Panc1 (cell line): ENCODE measurements around the gene TBX5. TPM values are rescaled to one million over a fixed set of nuclear protein-coding genes. Genes with fewer than 3 reads are reported as not detected.

ENCODE experiments used
- ATAC-seq: fragments of 200-7000 bp; cut with Tn5 transposase; 2 replicates; pipeline ENCODE4 v1.9.1; 2020; ENCODE audit warnings: mild to moderate bottlenecking, moderate library complexity
- BruUV-seq: library from RNA; stranded (reverse); fragments of 400-500 nt; replicated peaks from 2 replicates; lab custom pipeline; 2021; lab: Mats Ljungman, UMichigan
- CTCF ChIA-PET: fragments of 300-600 bp; sonication (Branson Sonifier 250); formaldehyde crosslinking; loops from one replicate; lab custom pipeline; 2022; ENCODE audit warnings: antibody characterized with exemption; lab: Charles Lee
- POLR2A ChIA-PET: fragments of 300-600 bp; sonication (Branson Sonifier 250); formaldehyde crosslinking; loops from one replicate; lab custom pipeline; 2022; ENCODE audit warnings: antibody characterized with exemption; lab: Charles Lee
- DNase-seq: peaks from one replicate; pipeline ENCODE4 v3.0.0-alpha.2; 2010; ENCODE audit warnings: low read depth, low spot score
- H3K27ac ChIP-seq: 2 replicates; pipeline ENCODE4 v1.5.1; 2011; ENCODE audit warnings: mild to moderate bottlenecking, low read length, inconsistent platforms
- H3K27me3 ChIP-seq: fragments of 200-500 bp; sonication (Bioruptor generic); 2 replicates; pipeline ENCODE4 v1.6.0; 2014; ENCODE audit warnings: low read length, inconsistent platforms; ENCODE audit not compliant: control insufficient read depth, insufficient read depth
- H3K36me3 ChIP-seq: fragments of 200-500 bp; sonication (Bioruptor generic); 2 replicates; pipeline ENCODE4 v1.5.1; 2014; ENCODE audit warnings: inconsistent platforms, mild to moderate bottlenecking, low read length, moderate library complexity; ENCODE audit not compliant: control insufficient read depth, insufficient read depth
- H3K4me1 ChIP-seq: 2 replicates; pipeline ENCODE4 v1.5.1; 2011; ENCODE audit warnings: inconsistent platforms, mild to moderate bottlenecking, low read length, moderate library complexity; ENCODE audit not compliant: control insufficient read depth, insufficient read depth
- H3K4me3 ChIP-seq, 2 experiments: 2 replicates each; pipeline ENCODE4 v1.5.1; 2011 to 2012; ENCODE audit warnings: low read depth in 2 of 2, low read length in 2 of 2, mild to moderate bottlenecking in 2 of 2, inconsistent platforms in 1 of 2, moderate library complexity in 1 of 2
- H3K9me3 ChIP-seq: fragments of 200-500 bp; sonication (Bioruptor generic); 2 replicates; pipeline ENCODE4 v1.5.1; 2014; ENCODE audit warnings: low read depth, mild to moderate bottlenecking, inconsistent platforms, low read length, moderate library complexity; ENCODE audit not compliant: control insufficient read depth, insufficient read depth
- CTCF ChIP-seq: fragments of 450-650 bp; IDR thresholded peaks from 2 replicates; pipeline ENCODE4 v1.5.1; 2017; ENCODE audit warnings: mild to moderate bottlenecking
- POLR2AphosphoS5 ChIP-seq: IDR thresholded peaks from 2 replicates; pipeline ENCODE4 v1.6.1; 2012; ENCODE audit warnings: mild to moderate bottlenecking, low read depth, low read length, moderate library complexity
- REST ChIP-seq, 2 experiments: IDR thresholded peaks; 2 replicates each; pipeline ENCODE4 v1.6.1; 2011 to 2012; ENCODE audit warnings: low read depth in 2 of 2, control low read depth in 1 of 2, low read length in 1 of 2, mild to moderate bottlenecking in 1 of 2, moderate library complexity in 1 of 2; ENCODE audit not compliant: insufficient read depth in 1 of 2
- SIN3A ChIP-seq: IDR thresholded peaks from 2 replicates; pipeline ENCODE4 v1.6.1; 2012; ENCODE audit warnings: low read depth, mild to moderate bottlenecking, low read length, moderate library complexity, borderline replicate concordance; ENCODE audit not compliant: insufficient read depth
- TCF7L2 ChIP-seq: IDR thresholded peaks from 2 replicates; pipeline ENCODE4 v1.6.1; 2011; ENCODE audit warnings: mild to moderate bottlenecking, low read depth, low read length, inconsistent platforms
- in situ Hi-C: cut with HindIII; loops from 2 replicates; pipeline ENCODE4 v1.10.0; 2016; ENCODE audit warnings: low sequenced_read_pairs, low pct_unique_long_range_greater_than_20kb
- intact Hi-C: fragments of 100-400 bp; cut with micrococcal nuclease; formaldehyde crosslinking; loops from one replicate; pipeline ENCODE4 v1.10.0; 2022; ENCODE audit not compliant: unreplicated experiment
- total RNA-seq: library from RNA; stranded (reverse); gene quantifications from one replicate; pipeline ENCODE4 v1.2.1, GENCODE V29; 2021; ENCODE audit not compliant: unreplicated experiment

The TBX5 gene
- total RNA-seq, 1 experiment from 2014 or later = not detected

- intact Hi-C loops (no loop called here), in situ Hi-C loops (no loop called here)
- ATAC-seq (no peak), DNase-seq (no peak)
- Histone ChIP-seq H3K4me3 (no peak overlapping the region), H3K4me1 (no peaks in the 10 kb centered on the region), H3K27me3 (no peaks in the 10 kb centered on the region), H3K27ac (no peak overlapping the region), H3K36me3 (no peaks in the 10 kb centered on the region), H3K9me3 (no peaks in the 10 kb centered on the region)
- TF ChIP-seq TCF7L2 (no peak), POLR2AphosphoS5 (no peak), REST (IDR thresholded peaks at IDR 0.05; ENCODE audit: insufficient read depth in 1 of 2, low read depth in 2 of 2, low read length in 1 of 2) (no peak), SIN3A (no peak), CTCF (no peak)
- ChIA-PET POLR2A (no interaction called here), CTCF (no interaction called here)
- BruUV-seq = no TSS peak
These were observed 89.9 kb downstream of the TBX5 start for GRCh38 chr12:114316076-114316475.

GRCh38 chr12:114314974-114315720 is 90.8 kb downstream of the TBX5 start:
- no TSS peak for BruUV-seq
- POLR2A ChIA-PET = no interaction called here
- H3K27me3 ChIP-seq = no peaks in the 10 kb centered on the region
- no peak for ATAC-seq
- CTCF ChIA-PET = no interaction called here
- no peak for DNase-seq
- H3K4me1 ChIP-seq = no peaks in the 10 kb centered on the region
- intact Hi-C loops = no loop called here
- no peak overlapping the region for H3K27ac ChIP-seq
- H3K36me3 ChIP-seq = no peaks in the 10 kb centered on the region
- TF ChIP-seq REST (IDR thresholded peaks at IDR 0.05; ENCODE audit: insufficient read depth in 1 of 2, low read depth in 2 of 2, low read length in 1 of 2) (no peak), CTCF (no peak), TCF7L2 (no peak), POLR2AphosphoS5 (no peak), SIN3A (no peak)
- in situ Hi-C loops = no loop called here
- H3K4me3 ChIP-seq = no peak overlapping the region
- no peaks in the 10 kb centered on the region for H3K9me3 ChIP-seq
